Astrocyte (in vitro differentiated cells and primary cell): ENCODE results near the gene KRT74. TPM values are rescaled to one million over a fixed set of nuclear protein-coding genes. Genes with fewer than 3 reads are reported as not detected.

ENCODE experiments used
- DNase-seq: peaks from one replicate; pipeline ENCODE4 v3.0.0-alpha.2; 2010; ENCODE audit warnings: low read depth
- FAIRE-seq: peaks from 2 replicates; lab custom pipeline; 2011; peaks lifted over from hg19 to GRCh38; lab: Jason Lieb, UNC
- H2AFZ ChIP-seq: 2 replicates; pipeline ENCODE4 v1.6.0; 2012; ENCODE audit warnings: low read depth, low read length, inconsistent platforms
- H3K27ac ChIP-seq: 2 replicates; pipeline ENCODE4 v1.5.1; 2011; ENCODE audit warnings: low read depth, low read length, inconsistent platforms
- H3K27me3 ChIP-seq: 2 replicates; pipeline ENCODE4 v1.6.0; 2011; ENCODE audit warnings: low read length, inconsistent platforms; ENCODE audit not compliant: insufficient read depth
- H3K36me3 ChIP-seq: 2 replicates; pipeline ENCODE4 v1.5.1; 2011; ENCODE audit warnings: low read length, inconsistent platforms; ENCODE audit not compliant: insufficient read depth
- H3K4me1 ChIP-seq: 2 replicates; pipeline ENCODE4 v1.5.1; 2011; ENCODE audit warnings: low read length, inconsistent platforms; ENCODE audit not compliant: insufficient read depth
- H3K4me2 ChIP-seq: 2 replicates; pipeline ENCODE4 v1.6.0; 2012; ENCODE audit warnings: low read length, inconsistent platforms
- H3K4me3 ChIP-seq: 2 replicates; pipeline ENCODE4 v1.5.1; 2011; ENCODE audit warnings: low read depth, mild to moderate bottlenecking, low read length, inconsistent platforms; ENCODE audit not compliant: insufficient read depth
- H3K79me2 ChIP-seq: 2 replicates; pipeline ENCODE4 v1.6.0; 2012; ENCODE audit warnings: mild to moderate bottlenecking, low read length, inconsistent platforms; ENCODE audit not compliant: insufficient read depth
- H3K9ac ChIP-seq: 2 replicates; pipeline ENCODE4 v1.6.0; 2012; ENCODE audit warnings: mild to moderate bottlenecking, low read length, inconsistent platforms
- H3K9me3 ChIP-seq: 2 replicates; pipeline ENCODE4 v1.5.1; 2012; ENCODE audit warnings: low read depth, mild to moderate bottlenecking, low read length, inconsistent platforms; ENCODE audit not compliant: insufficient read depth
- H4K20me1 ChIP-seq: 2 replicates; pipeline ENCODE4 v1.6.0; 2012; ENCODE audit warnings: low read length, inconsistent platforms; ENCODE audit not compliant: insufficient read depth
- H3K27ac Mint-ChIP-seq: one replicate; pipeline ENCODE4 v1.8.0; 2021; ENCODE audit warnings: mild to moderate bottlenecking, mixed read lengths; ENCODE audit not compliant: unreplicated experiment
- H3K27me3 Mint-ChIP-seq: one replicate; pipeline ENCODE4 v1.8.0; 2021; ENCODE audit warnings: low read depth, mixed read lengths; ENCODE audit not compliant: unreplicated experiment
- H3K36me3 Mint-ChIP-seq: one replicate; pipeline ENCODE4 v1.8.0; 2021; ENCODE audit warnings: low read depth, mixed read lengths; ENCODE audit not compliant: unreplicated experiment
- H3K4me1 Mint-ChIP-seq: one replicate; pipeline ENCODE4 v1.8.0; 2021; ENCODE audit warnings: low read depth, mixed read lengths; ENCODE audit not compliant: unreplicated experiment
- H3K4me3 Mint-ChIP-seq: one replicate; pipeline ENCODE4 v1.8.0; 2021; ENCODE audit warnings: mild to moderate bottlenecking, moderate library complexity, mixed read lengths; ENCODE audit not compliant: unreplicated experiment
- H3K9me3 Mint-ChIP-seq: one replicate; pipeline ENCODE4 v1.8.0; 2021; ENCODE audit warnings: mild to moderate bottlenecking, mixed read lengths; ENCODE audit not compliant: unreplicated experiment
- CTCF ChIP-seq: IDR thresholded peaks from 2 replicates; pipeline ENCODE4 v1.5.1; 2011; ENCODE audit warnings: low read depth, mild to moderate bottlenecking, inconsistent platforms, low read length, moderate library complexity; ENCODE audit not compliant: insufficient read depth
- EZH2 ChIP-seq: IDR thresholded peaks from 2 replicates; pipeline ENCODE4 v1.6.1; 2012; ENCODE audit warnings: mild to moderate bottlenecking, low read length, inconsistent platforms; ENCODE audit not compliant: insufficient read depth
- total RNA-seq: library from RNA; stranded (reverse); gene quantifications from 2 replicates; pipeline ENCODE4 v1.2.1, GENCODE V29; 2021

KRT74 gene
- total RNA-seq, 1 donor from 2014 or later, result not detected

DNA sequence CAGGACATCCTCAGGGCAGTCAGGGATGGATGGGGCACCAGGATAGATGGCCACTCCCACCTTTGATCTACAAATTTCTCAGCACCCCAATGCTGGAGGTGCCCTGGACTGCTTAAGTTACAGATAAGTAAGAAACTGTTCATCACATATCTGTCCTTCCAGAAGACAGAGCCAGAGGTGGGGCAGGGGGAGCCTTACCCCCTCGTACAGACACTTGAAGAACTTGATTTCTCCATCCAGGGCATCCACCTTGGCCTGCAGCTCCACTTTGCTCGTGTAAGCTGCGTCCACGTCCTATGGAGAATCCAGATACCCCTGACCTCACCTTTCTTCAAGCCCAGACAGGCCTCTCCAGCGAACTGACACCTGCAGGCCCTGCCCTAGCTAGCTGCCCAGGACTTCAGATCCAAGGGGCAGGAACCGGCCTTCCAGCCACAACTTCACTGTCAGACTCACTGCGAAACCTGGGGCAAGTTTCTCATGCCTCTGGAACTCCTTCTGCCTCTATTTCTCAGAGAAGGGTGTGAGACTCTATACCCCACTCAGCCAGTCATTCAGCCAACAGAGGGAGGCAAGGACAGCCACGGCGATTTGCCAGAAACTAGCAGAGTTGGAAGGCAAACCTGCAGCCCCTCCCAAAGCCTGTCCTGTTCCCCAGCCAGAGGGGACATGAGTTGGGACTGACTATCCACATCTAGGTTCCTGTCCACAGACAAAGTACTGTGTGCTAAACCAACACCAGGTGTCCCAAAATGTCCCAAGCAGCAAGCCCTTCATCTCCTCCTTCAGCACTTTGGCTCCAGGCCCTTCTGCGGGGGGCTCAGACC, 41.0 kb upstream of the KRT74 start:
- H3K27me3 ChIP-seq, result peaks cover 8% of the 10 kb centered on the region
- Mint-ChIP-seq H3K4me1 (peaks cover 6% of the 10 kb centered on the region), H3K9me3 (no peaks in the 10 kb centered on the region), H3K27ac (no peak overlapping the region), H3K36me3 (peaks cover 2% of the 10 kb centered on the region), H3K27me3 (peaks cover 79% of the 10 kb centered on the region), H3K4me3 (no peak overlapping the region)
- H3K9me3 ChIP-seq, result no peaks in the 10 kb centered on the region
- H3K4me2 ChIP-seq, result no peak overlapping the region
- TF ChIP-seq EZH2, result no peak
- TF ChIP-seq CTCF, result no peak
- no peaks in the 10 kb centered on the region for H3K79me2 ChIP-seq
- H3K36me3 ChIP-seq, result no peaks in the 10 kb centered on the region
- H4K20me1 ChIP-seq, result no peaks in the 10 kb centered on the region
- no peak overlapping the region for H2AFZ ChIP-seq
- FAIRE-seq (no peak), DNase-seq (no peak)
- no peaks in the 10 kb centered on the region for H3K4me1 ChIP-seq
- H3K9ac ChIP-seq, result no peak overlapping the region
- H3K27ac ChIP-seq, result no peak overlapping the region
- no peak overlapping the region for H3K4me3 ChIP-seq

DNA sequence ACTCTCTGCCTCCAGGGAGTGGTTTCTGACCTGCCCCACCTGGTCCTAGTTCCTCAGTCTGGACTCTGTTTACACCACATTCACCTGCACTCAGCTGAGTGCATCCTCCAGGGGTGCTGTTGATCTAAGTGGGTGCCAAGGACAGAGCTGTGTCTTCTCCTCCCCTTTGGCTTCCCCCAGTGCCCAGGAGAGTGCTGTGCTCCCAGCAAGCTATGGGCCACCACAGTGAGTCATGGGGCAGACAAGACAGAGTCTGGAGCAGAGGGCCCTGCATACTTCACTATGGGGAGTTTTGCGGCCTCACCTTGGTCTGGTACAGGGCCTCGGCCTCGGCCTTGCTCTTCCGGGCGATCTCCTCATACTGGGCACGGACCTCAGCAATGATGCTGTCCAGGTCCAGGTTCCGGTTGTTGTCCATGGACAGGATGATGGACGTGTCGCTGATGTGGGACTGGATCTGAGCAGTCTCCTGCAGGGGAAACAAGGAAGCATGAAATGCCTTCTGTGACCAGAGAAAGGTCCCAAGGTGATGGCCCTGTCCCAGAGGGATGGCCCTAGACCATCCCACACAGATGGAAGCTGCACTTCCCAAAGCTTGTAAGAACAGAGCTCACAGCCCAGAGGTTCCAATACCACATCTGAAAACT, 39.9 kb upstream of the KRT74 start:
- Mint-ChIP-seq H3K4me3 (no peak overlapping the region), H3K4me1 (peaks cover 6% of the 10 kb centered on the region), H3K36me3 (peaks cover 2% of the 10 kb centered on the region), H3K27me3 (peaks cover 81% of the 10 kb centered on the region), H3K9me3 (no peaks in the 10 kb centered on the region), H3K27ac (no peak overlapping the region)
- Histone ChIP-seq H3K27me3 (peaks cover 13% of the 10 kb centered on the region), H2AFZ (no peak overlapping the region), H3K9me3 (no peaks in the 10 kb centered on the region), H3K4me1 (no peaks in the 10 kb centered on the region), H3K4me3 (no peak overlapping the region), H3K36me3 (no peaks in the 10 kb centered on the region), H3K4me2 (no peak overlapping the region), H3K27ac (no peak overlapping the region), H3K9ac (no peak overlapping the region), H4K20me1 (no peaks in the 10 kb centered on the region), H3K79me2 (no peaks in the 10 kb centered on the region)
- TF ChIP-seq CTCF (no peak), EZH2 (no peak)
- DNase-seq, result no peak
- FAIRE-seq, result no peak
